Stimulated activated CD8-positive, alpha-beta memory T cell treated with anti-CD3 and anti-CD28 coated beads, Interleukin-12 subunit alpha, Interleukin-12 subunit beta, amount 100 ng/mL, for 24 hours (primary cell): ENCODE results near the gene DIP2A.
"Not testable (repeated sequence)": the region's sequence is repeated elsewhere in the genome, so short reads cannot be mapped to it uniquely, and the experiment has no call there.

Experiments used
- DNase-seq: peaks from one replicate; pipeline ENCODE4 v3.0.0-alpha.2; 2020; ENCODE audit errors: extremely low read depth

Gene DIP2A

DNA sequence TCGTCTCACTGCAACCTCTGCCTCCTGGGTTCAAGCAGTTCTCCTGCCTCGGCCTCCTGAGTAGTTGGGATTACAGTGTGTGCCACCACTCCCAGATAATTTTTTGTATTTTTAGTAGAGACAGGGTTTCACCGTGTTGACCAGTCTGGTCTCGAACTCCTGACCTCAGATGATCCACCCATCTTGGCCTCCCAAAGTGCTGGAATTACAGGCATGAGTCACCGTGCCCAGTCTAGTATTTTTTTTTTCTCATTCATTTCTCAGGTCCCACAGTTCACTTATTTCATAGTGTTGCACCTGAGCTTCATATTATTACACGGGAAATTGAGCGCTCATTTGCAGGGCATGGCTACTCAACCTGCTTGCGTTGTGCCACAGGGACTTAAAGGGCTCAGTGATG, 68.7 kb downstream of the DIP2A start:
- DNase-seq, result not testable (repeated sequence)

DNA sequence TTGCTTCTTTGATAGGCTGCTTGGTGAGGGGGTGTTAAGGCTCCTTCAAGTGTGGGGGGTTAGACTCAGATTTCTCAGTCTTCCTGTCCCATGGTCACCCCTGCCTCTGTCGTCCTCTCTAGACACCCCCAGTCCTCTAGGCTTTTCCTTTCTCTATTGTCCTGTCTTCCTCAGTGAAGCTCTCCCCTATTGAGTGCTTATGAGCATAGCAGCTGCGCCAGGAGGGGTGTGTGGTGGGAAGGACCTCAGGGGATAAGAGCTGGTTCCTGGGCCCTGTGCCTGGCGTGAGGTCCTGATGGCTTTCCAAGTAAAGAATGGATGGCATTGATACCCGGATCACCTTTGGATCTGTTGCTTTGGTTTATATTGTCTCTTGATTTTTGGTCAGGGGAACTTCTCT, 69.1 kb downstream of the DIP2A start:
- no peak for DNase-seq

DNA sequence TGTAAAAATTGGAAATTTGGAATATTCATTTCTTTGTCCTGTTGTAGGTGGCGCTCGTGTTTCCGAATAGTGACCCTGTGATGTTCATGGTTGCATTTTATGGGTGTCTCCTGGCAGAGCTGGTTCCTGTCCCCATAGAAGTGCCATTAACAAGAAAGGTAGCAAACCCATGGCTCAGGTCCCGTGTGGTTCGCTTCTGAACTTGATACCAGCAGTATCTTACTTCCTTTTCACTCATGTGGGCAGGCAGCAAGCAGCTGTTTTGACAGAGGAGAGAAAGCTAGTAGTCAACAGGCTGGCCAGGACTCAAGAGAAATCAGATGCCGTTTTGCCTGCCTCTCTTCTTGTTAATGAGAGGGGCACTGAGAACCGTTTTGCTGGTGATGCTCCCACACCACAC, 73.4 kb downstream of the DIP2A start:
- DNase-seq, result no peak

DNA sequence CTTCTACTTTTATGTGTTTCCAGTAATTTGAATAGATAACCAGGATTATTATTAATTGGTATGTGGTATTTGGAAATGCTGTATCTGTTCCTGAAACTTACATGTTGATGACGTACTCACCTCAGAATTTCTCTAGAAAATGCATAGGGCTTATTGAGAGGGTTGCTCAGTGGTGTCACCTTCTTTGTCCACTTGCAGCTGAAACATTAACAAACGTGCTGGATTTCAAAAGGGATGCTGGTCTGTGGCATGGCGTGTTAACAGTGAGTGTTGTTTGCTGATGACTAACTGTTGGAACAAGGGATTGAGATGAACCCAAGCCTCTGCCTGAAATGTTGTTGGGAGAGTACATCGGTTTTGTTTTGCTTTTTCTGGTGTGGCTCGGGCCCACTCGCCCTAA, 78.3 kb downstream of the DIP2A start:
- no peak for DNase-seq

DNA sequence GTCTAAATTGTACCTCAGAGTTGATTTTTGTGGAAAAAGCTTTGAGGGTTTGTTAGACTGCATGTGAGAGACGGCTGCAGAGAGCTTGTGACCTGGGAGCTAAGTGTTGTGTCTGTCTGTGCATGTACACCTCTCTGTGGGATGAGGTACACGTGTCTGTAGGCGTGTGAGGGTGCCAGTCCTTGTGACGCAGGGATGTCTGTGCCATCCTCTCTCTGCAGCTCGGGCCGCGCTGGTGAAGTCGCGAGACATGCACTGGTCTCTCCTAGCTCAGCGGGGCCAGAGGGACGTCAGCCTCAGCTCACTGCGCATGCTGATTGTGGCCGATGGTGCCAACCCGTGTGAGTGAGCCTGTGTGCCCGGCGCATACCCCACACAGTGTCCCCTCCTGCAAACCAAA, 79.6 kb downstream of the DIP2A start:
- DNase-seq, result no peak

DNA sequence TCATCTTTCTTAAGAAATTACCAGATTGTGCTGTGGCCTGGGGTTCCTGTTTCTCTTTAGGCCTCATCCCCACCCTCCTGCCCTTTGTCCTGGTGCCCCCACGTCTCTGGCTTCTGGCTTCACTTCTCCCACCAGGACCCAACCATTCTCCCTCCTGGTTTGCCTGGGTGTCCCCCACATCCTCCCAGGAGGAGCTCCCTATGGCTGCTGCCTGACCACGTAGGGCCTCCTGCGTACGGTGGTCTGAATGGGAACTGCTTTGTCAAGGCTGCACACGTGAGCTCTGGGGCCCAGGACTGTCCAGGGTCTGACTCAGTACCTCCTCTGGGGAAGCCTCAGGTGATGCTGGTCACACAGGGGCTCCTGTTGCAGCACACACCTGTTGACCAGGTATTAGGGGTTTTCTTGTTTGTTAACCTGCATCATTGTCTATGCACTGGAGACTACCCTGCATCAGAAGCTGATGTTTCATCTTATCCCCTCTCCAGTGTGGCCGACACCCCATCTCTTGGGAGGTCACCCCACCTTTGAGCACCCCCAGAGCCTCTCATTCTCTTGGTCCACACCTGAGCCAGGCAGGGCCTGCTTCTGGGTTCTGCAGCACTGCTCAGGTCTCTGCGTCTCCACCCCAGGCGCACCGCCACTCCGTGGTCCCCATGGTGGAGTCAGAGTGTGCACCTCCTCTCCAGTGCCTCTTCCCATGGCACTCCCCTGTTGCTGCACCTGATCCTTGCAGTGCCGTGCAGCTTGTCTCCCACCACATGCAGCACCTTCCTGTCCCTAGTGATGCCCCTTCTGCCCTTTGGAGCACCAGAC, 80.4 kb downstream of the DIP2A start:
- DNase-seq, result no peak

DNA sequence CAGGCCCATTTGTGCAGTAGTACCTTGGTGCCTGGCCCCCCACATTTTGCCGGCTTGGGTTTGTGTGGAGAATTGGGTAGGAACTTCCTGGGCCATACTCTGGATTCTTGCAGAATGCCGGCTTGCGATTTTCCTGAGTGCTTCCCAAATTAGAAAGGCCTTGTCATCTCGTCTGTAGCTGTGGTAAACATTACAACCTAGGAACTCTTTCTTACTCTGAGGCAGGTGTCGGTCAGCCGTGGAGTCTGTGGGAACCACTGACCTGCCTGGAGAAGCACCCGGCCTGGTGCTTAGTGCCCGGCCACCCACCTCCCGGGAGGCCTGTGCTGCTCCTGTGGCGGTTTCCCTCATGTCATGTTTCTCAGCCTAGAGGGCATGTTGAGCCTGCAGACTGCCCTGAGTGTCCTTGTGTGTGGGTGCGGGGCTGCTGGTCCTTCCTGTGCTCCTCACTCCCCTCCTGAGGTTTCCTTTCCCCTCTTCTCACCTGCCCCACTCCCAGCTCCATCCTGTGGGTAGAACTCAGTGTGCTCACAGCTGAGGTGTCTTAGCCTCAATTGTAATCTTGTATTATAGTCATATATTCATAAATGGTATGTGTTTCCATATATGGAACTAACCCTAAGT, 81.5 kb downstream of the DIP2A start:
- DNase-seq, result no peak

DNA sequence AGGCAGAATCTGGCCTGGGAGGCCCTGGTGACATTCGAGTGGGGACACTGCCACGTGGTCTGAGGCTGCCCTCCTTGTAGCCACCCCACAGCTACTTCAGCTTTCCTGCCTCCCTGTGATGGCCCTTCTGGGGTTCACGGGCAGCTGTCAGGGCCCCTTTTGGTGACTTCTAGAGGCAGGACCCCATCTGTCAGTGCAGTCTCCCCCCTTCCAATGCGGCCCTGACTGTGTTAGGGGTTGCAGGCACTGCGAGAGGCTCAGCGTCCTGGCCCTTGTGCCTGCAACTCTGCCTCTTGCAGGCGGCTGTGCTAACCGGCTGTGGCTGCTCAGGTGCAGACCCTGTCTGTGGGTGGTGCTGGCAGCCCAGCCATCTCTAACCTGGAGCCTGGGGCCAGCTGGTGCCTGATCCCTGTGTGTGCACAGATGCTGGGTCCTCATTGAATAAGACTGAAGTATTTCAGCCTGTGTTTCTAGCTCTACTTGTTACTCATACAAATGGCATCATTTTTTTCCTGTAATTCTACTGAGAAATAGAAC, 84.0 kb downstream of the DIP2A start:
- no peak for DNase-seq

DNA sequence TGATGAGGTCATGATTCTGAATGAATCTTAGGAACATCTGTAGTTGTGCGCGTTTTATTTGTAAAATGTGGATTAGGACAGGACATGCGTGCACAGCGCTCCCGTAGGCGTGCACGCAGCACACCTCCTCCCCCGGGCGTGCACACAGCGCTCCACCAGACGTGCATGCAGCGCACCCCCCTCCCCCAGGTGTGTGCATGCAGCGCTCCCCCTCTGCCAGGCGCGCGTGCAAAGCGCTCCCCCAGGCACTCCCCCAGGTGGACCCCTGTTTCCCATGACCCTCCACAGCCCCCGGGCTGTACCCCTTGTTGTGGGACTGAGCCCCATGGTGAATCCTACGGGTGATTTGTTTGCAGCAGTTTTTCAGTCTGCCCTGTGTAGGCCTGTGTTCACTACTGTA, 84.6 kb downstream of the DIP2A start:
- DNase-seq, result no peak

DNA sequence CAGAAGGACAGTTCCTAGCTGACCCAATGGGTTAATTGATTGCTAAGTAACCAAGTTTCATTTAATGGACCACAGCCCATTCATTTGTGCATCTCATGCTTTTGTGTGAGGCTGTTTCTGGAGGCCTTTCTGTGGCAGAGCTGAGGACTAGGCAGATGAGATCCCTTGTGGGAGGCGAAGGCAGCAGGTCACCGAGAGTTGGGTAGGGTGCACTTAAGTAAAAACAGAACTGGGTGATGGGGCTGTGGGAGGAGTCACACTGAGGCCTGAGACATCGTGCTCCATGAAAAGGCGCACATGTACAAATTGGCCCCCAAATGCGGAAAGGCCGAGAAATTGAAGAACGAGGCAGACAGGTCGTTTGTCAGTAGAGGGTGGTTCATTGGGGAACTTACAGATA, 85.3 kb downstream of the DIP2A start:
- DNase-seq, result no peak

DNA sequence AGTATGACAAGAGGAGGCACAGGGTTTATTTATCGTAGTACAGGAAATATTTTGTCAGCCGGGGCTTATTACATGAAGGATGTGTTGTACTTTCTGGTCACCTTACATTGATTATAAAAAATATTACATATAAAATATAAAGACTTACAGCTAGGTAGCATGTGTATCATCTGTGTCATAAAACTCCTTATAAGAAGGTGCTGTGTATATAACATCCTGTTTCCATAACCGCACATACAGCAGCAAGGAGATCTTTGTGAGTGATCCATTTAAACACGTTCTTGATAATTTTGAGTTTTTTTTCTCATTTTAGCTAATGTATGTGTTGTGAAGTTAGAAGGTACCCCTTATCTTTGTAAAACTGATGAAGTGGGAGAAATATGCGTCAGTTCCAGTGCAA, 86.1 kb downstream of the DIP2A start:
- DNase-seq, result no peak

DNA sequence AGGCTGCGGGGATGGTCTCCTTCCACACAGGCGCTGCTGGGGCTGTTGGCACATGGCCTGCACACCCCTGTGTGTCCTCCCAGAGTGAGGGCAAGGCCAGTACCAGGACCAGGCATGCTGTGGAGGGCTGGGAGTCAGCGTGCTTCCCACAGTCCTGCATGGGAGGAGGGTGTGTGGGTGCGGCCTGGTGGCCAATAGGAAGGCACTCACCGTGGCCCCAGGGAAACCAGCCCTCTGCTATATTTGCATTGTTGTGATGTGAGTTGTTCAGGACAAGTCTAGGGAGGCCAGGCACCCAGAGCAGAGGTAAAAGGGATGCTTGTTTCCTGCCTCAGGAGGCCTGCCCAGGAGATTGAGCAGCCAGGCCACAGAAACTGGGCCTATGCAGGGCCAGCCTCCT, 86.7 kb downstream of the DIP2A start:
- DNase-seq, result no peak

DNA sequence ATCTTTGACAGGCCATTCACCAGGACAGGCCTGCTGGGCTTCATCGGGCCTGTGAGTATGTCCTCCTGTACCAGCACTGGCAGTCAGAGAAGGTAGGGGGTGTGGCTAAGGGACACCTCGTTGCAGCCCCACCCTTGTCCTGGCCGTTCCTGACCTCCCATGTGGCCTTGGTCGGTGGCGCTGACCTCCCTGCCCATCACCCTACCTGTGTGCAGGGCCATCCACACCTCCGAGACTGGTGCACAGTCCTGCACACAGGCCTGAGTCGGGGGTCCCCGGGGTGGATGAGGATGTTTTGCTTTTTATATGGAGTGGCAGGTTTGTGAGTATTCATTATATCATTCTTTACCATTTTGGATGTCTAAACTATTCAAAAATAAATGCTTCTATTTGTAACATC, 87.2 kb downstream of the DIP2A start:
- DNase-seq, result no peak

DNA sequence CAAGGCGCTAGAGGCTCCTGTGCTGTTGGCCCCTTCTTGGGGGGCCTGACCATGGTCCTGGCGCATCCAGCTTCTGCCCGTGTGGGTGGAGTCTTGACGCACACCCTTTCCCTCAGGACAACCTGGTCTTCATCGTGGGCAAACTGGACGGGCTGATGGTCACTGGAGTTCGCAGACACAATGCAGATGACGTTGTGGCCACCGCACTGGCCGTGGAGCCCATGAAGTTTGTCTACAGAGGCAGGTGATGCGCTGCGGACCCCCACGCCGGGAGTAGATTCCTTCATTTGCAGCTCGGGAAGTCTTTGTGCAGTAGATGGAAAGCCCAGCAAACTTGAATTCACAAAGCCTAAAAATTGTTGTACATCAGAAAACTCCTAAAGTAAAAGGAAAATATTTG, 88.1 kb downstream of the DIP2A start:
- DNase-seq, result no peak

DNA sequence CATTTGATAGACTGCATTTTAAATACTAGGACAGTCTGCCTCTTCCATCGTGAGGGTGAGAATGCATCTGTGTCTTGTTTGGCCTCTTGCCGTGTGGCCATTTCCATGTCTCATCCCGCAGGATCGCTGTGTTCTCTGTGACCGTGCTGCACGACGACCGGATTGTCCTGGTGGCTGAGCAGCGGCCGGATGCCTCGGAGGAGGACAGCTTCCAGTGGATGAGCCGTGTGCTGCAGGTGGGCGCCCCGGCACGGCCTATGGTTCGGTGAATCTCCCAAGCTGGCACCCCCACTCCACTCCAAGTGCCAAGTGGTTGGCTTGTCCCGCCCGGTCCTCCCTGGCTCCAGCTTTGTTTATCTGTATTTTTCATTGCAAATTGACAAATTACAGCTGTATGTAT, 91.0 kb downstream of the DIP2A start:
- DNase-seq, result no peak

DNA sequence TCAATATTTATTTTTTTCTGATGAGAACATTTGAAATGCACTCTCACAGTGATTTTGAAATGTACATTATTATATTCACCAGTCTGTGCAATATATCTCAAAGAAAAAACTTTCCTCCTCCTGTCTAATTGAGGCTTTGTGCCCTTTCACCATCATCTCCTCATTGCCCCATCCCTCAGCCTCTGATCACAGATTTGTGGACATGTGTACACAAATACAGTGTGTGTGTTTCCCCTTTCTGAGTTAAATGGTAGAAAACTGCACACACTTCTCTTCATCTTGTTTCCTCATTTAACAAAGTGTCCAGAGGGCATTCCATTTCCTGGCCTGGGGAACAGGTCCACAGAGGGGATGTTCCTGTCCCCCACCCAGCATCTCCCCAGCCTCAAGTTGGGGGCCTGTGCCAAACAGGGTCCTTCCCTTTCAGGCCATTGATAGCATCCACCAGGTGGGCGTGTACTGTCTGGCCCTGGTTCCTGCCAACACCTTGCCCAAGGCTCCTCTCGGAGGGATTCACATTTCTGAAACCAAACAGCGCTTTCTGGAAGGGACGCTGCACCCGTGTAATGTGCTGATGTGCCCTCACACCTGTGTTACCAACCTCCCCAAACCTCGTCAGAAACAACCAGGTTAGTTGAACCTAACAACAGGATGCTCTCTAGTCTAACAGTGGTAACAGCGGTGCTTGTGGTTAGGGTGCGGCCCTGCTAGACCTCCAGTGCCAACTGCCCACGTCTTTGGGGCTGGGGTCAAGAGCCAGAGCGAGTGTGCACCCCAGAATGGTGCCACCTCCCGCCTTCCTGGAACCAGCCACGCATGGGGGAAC, 91.6 kb downstream of the DIP2A start:
- no peak for DNase-seq

DNA sequence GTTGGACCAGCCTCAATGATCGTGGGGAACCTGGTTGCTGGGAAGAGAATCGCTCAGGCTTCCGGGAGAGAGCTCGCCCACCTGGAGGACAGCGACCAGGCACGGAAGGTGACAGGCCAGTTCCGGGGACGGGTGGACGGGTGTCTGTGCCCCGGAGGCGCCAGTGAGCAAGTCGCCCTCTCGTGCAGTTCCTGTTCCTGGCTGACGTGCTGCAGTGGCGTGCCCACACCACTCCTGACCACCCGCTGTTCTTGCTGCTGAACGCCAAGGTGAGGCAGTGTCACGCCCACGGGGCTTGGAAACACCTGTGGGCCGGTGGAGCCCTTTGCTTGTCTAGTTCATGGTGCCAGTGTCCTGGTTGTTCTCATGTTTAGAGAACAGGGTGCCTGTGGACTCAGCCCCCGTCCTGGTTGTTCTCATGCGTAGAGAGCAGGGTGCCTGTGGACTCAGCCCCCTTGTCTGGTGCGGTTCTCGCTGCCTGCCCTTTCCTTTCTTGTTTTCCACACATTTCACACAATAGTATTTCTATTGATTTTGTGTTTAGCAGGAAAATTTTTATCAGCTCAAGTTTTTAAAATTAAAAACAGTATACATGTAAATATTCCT, 93.0 kb downstream of the DIP2A start:
- no peak for DNase-seq

DNA sequence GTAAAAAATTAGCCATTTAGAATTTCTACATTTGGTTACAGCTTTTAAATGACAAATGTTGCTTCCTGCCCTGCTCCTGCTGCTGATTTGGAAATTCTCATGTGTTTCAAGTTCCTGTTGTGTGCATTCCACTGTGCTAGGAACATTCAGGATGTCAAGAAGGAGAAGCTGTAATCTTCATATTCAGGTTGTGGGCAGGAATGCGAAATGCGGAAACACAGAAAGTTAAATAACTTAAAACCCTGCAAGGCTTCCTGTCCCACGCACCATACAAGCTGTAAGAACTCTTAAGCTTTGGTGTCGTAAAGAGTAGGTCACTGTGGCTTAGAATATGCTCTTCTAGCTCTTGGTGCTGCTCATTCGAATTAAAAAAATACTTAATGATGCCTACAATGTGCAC, 93.6 kb downstream of the DIP2A start:
- DNase-seq, result no peak

DNA sequence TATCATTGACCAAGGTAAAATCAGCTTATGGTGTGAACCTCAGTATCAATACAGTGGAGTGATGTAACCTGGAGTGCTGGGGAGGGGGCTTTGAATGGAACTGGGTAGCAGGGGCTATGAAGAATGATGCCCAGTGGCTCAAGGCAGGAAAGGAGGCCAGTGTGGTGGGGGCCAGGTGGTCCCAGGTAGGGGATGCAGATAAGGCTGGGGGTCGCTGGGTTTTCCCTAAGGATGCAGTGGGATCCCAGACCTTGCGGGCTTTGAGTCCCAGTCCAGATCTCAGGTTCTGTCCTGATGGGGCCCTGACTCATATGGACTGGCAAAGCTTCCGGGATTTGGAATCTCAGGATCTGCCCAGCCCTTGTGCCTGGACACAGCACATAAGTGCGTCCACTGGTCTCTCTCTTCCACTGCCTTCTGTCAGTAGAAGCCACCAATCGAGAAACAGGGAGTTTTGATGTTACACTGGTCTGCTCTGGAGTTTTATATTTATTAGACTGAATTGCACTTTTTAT, 94.2 kb downstream of the DIP2A start:
- no peak for DNase-seq

DNA sequence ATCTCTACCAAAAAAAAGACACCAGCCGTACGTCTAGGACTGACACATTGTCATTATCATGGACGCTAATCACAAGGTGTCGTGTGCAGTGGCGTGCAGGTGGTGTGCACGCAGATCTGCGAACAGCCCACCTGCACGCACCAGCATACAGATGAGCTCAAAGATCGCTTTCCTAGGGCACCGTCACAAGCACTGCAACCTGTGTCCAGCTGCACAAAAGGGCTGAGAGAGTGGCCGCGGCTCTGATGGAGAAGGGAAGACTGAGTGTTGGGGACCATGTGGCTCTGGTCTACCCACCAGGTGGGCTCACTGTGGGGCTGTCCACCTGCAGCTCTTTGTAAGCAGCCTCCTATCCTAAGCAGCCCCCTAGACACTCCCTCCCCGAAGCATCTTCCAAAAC, 95.3 kb downstream of the DIP2A start:
- DNase-seq, result no peak

DNA sequence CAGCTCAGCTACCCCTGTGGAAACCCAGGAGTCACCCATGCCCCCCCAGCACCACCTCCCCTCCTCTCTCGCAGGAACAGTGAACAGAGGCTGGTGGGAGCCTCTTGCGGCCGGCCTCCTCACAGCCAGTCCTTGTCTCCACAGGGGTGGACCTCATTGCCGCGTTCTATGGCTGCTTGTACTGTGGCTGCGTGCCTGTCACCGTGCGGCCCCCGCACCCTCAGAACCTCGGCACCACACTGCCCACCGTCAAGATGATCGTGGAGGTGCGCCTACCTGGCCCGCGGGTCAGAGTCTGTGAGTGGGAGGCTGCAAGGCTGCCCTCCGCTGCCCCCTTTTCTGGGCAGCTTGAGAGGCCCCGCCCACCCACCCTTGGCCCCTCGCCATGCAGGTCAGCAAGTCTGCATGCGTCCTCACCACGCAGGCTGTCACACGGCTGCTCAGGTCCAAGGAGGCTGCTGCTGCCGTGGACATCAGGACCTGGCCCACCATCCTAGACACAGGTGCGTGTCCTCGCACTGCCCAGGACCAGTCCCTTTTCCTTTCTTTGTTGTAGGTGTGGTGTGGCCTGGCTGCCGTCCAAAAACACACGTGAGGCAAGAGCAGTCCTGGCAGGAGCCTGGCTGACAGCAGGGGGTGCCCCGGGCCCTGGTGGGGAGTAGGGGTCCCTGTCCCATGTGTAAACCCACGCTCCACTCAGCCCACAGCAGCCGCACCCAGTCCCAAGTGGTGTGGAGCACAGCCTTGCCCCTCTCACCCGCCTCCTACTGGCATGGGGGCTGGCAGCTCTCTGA, 95.9 kb downstream of the DIP2A start:
- DNase-seq, result no peak
